ENCODE results near the gene RTCA. TPM values are rescaled to one million over a fixed set of nuclear protein-coding genes. Genes with fewer than 3 reads are reported as not detected.
"Not testable (repeated sequence)": the region's sequence is repeated elsewhere in the genome, so short reads cannot be mapped to it uniquely, and the experiment has no call there.

RTCA gene
- total RNA-seq, 4 donors from 2014 or later = 22.3 to 32.8 (median 24.8) TPM

DNA sequence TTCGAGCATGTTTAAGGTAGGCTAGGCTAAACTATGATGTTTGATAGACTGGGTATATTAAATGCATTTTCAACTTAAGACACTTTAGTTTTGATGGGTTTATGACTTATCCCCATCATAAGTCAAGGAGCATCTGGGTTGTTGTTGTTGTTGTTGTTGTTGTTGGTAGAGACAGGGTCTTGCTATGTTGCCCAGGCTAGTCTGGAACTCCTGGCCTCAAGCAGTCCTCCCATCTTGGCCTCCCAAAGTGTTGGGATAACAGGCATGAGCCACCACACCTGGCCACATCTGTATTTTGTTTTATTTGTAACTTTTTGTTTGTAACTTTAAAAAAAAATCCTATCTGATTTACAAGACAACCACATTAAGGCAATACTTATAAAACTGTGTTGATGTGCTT lies 33.9 kb upstream of the RTCA start:
- Histone ChIP-seq H3K9me3 (no peaks in the 10 kb centered on the region), H3K36me3 (peaks cover 0 to 51% of the 10 kb centered on the region in 2 donors), H3K27ac (no peak overlapping the region), H3K27me3 (no peaks in the 10 kb centered on the region), H3K4me3 (no peak overlapping the region), H3K4me1 (no peaks in the 10 kb centered on the region)
- no peak for ATAC-seq
- in situ Hi-C loops (cut with MboI; ENCODE audit: low sequenced_read_pairs in 4 of 4) = no loop called here
- intact Hi-C loops (cut with DNase I; ENCODE audit: low total_unique reads) = no loop called here
- no peak for TF ChIP-seq CTCF (IDR thresholded peaks at IDR 0.05 in 4 of 5, conservative IDR thresholded peaks at IDR 0.05 in 1 of 5)
- TF ChIP-seq POLR2A (IDR thresholded peaks at IDR 0.05) = no peak
- DNase-seq = no peak

GRCh38 chr1:100233566-100233965 lies 32.5 kb upstream of the RTCA start:
- H3K9me3 ChIP-seq; H3K27me3 ChIP-seq; H3K4me1 ChIP-seq; in situ Hi-C loops (cut with MboI; ENCODE audit: low sequenced_read_pairs in 4 of 4); DNase-seq; H3K4me3 ChIP-seq; intact Hi-C loops (cut with DNase I; ENCODE audit: low total_unique reads); ATAC-seq; H3K27ac ChIP-seq: not testable (repeated sequence)
- peaks cover 0 to 41% of the 10 kb centered on the region in 2 donors for H3K36me3 ChIP-seq

DNA sequence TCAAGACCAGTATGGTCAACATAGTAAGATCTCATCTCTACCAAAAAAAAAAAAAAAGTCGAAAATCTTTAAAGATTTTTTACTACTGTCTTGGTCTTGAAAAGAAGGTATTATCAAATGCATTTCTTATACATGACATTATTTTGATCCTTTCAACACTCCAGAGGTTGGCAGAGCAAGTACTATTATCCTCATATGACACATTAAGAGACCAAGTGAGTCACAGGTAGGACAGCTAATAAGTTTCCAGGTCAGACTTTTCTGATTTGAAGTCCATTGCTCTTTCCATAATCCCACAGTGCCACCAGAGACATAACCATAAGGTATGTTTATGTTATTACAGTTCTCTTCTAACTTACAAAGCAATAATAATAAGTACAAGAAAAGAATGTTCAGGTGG lies 31.6 kb upstream of the RTCA start:
- intact Hi-C loops (cut with DNase I; ENCODE audit: low total_unique reads) = no loop called here
- Histone ChIP-seq H3K9me3 (no peaks in the 10 kb centered on the region), H3K4me1 (no peaks in the 10 kb centered on the region), H3K36me3 (peaks cover 0 to 46% of the 10 kb centered on the region in 2 donors), H3K27me3 (no peaks in the 10 kb centered on the region), H3K4me3 (no peak overlapping the region), H3K27ac (no peak overlapping the region)
- TF ChIP-seq POLR2A (IDR thresholded peaks at IDR 0.05) (no peak), CTCF (IDR thresholded peaks at IDR 0.05 in 4 of 5, conservative IDR thresholded peaks at IDR 0.05 in 1 of 5) (no peak)
- DNase-seq (no peak), ATAC-seq (no peak)
- in situ Hi-C loops (cut with MboI; ENCODE audit: low sequenced_read_pairs in 4 of 4) = no loop called here

DNA sequence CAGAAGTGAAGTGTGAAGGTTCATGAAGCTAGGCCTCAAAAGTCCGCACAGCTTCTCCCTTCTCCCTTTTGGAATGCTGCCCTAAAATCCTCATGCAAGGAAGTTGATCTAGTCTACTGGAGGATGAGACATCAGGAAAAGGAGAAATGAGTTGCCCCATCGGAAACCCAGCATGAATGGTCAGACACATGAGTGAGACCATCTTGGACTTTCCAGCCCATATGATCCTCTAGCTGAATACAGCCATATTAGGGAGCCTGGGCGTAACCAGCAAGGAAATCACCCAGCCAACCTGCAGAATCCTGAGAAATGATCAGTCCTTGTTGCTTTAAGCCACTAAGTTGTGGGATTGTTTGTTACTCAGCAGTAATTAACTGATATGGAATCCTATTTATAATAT lies 28.9 kb upstream of the RTCA start:
- in situ Hi-C loops (cut with MboI; ENCODE audit: low sequenced_read_pairs in 4 of 4) (no loop called here), intact Hi-C loops (cut with DNase I; ENCODE audit: low total_unique reads) (no loop called here)
- no peak for DNase-seq
- Histone ChIP-seq H3K9me3 (no peaks in the 10 kb centered on the region), H3K36me3 (peaks cover 0 to 38% of the 10 kb centered on the region in 2 donors), H3K27me3 (no peaks in the 10 kb centered on the region), H3K4me3 (no peak overlapping the region), H3K4me1 (peaks cover 0 to 2% of the 10 kb centered on the region in 2 donors), H3K27ac (no peak overlapping the region)
- no peak for ATAC-seq
- TF ChIP-seq CTCF (IDR thresholded peaks at IDR 0.05 in 4 of 5, conservative IDR thresholded peaks at IDR 0.05 in 1 of 5) = no peak
- TF ChIP-seq POLR2A (IDR thresholded peaks at IDR 0.05) = no peak

GRCh38 chr1:100239961-100240360 lies 26.1 kb upstream of the RTCA start:
- H3K27ac ChIP-seq = no peak overlapping the region
- no peaks in the 10 kb centered on the region for H3K9me3 ChIP-seq
- DNase-seq (no peak), ATAC-seq (no peak)
- H3K27me3 ChIP-seq = no peaks in the 10 kb centered on the region
- H3K4me3 ChIP-seq = no peak overlapping the region
- intact Hi-C loops (cut with DNase I; ENCODE audit: low total_unique reads) (no loop called here), in situ Hi-C loops (cut with MboI; ENCODE audit: low sequenced_read_pairs in 4 of 4) (no loop called here)
- TF ChIP-seq CTCF (IDR thresholded peaks at IDR 0.05 in 4 of 5, conservative IDR thresholded peaks at IDR 0.05 in 1 of 5) = no peak
- no peak for TF ChIP-seq POLR2A (IDR thresholded peaks at IDR 0.05)
- H3K36me3 ChIP-seq = peaks cover 0 to 21% of the 10 kb centered on the region in 2 donors
- peaks cover 2 to 3% of the 10 kb centered on the region in 2 donors for H3K4me1 ChIP-seq

Data from gastrocnemius medialis (tissue), 4 donors.